SU-DHL-6 (cell line): ENCODE data around the gene EPN1.

Source experiments
- H2AFZ ChIP-seq: fragments of 200-600 bp; sonication (generic); 2 replicates; pipeline ENCODE4 v1.6.1; 2014; ENCODE audit warnings: low read depth, mild to moderate bottlenecking, moderate library complexity, mixed read lengths, antibody characterized with exemption, low read length; ENCODE audit not compliant: severe bottlenecking
- H3F3A ChIP-seq: fragments of 200-600 bp; shearing (Covaris generic); 2 replicates; pipeline ENCODE4 v1.6.0; 2016; ENCODE audit warnings: antibody characterized with exemption, mild to moderate bottlenecking; ENCODE audit not compliant: insufficient read depth
- H3K27ac ChIP-seq: fragments of 200-600 bp; sonication (generic); 2 replicates; pipeline ENCODE4 v1.5.1; 2016; ENCODE audit warnings: low read depth, mild to moderate bottlenecking, low read length, moderate library complexity, mixed read lengths
- H3K27me3 ChIP-seq: fragments of 200-600 bp; sonication (generic), shearing (Covaris generic); 2 replicates; pipeline ENCODE4 v1.6.0; 2014; ENCODE audit warnings: mild to moderate bottlenecking, low read length
- H3K36me3 ChIP-seq: fragments of 200-600 bp; sonication (generic); 2 replicates; pipeline ENCODE4 v1.6.1; 2014; ENCODE audit warnings: mild to moderate bottlenecking, low read length, mixed read lengths
- H3K4me2 ChIP-seq: fragments of 300-600, 200-600 bp; shearing (Covaris generic), sonication (generic); 2 replicates; pipeline ENCODE4 v1.6.0; 2014; ENCODE audit warnings: low read length, low read depth, mild to moderate bottlenecking; ENCODE audit not compliant: poor library complexity, severe bottlenecking
- H3K4me3 ChIP-seq: fragments of 200-600 bp; sonication (generic); 2 replicates; pipeline ENCODE4 v1.5.1; 2014; ENCODE audit warnings: antibody characterized with exemption, low read length, mild to moderate bottlenecking, mixed read lengths; ENCODE audit not compliant: insufficient read depth, poor library complexity, severe bottlenecking
- H3K79me2 ChIP-seq: fragments of 200-600 bp; sonication (generic); 2 replicates; pipeline ENCODE4 v1.6.1; 2014; ENCODE audit warnings: mild to moderate bottlenecking, low read length, moderate library complexity; ENCODE audit not compliant: insufficient read depth
- H3K9ac ChIP-seq: fragments of 200-600 bp; sonication (generic); 2 replicates; pipeline ENCODE4 v1.7.0; 2014; ENCODE audit warnings: mild to moderate bottlenecking, low read length
- H3K9me2 ChIP-seq: fragments of 200-600 bp; sonication (generic); replicated peaks from 2 replicates; pipeline ENCODE4 v1.6.1; 2014; ENCODE audit warnings: low read length; ENCODE audit not compliant: insufficient read depth
- H3K9me3 ChIP-seq: fragments of 200-600 bp; sonication (generic); 2 replicates; pipeline ENCODE4 v1.6.1; 2014; ENCODE audit warnings: low read length, mixed read lengths; ENCODE audit not compliant: insufficient read depth
- H4K20me1 ChIP-seq: fragments of 200-600 bp; sonication (generic); 2 replicates; pipeline ENCODE4 v1.6.1; 2014; ENCODE audit warnings: low read depth, mild to moderate bottlenecking, antibody characterized with exemption, low read length, moderate library complexity, mixed read lengths
- CTCF ChIP-seq: fragments of 200-600 bp; sonication (generic); IDR thresholded peaks from one replicate; pipeline ENCODE4 v1.5.1; 2017; ENCODE audit warnings: antibody characterized with exemption, mild to moderate bottlenecking, low read length, moderate library complexity; ENCODE audit not compliant: insufficient read depth, poor library complexity, severe bottlenecking
- EZH2phosphoT487 ChIP-seq: fragments of 200-600 bp; sonication (generic), shearing (Covaris generic); conservative IDR thresholded peaks from 2 replicates; pipeline ENCODE4 v1.6.1; 2018; ENCODE audit warnings: mild to moderate bottlenecking, antibody characterized with exemption, low read length, moderate library complexity, mixed read lengths

The EPN1 gene

DNA sequence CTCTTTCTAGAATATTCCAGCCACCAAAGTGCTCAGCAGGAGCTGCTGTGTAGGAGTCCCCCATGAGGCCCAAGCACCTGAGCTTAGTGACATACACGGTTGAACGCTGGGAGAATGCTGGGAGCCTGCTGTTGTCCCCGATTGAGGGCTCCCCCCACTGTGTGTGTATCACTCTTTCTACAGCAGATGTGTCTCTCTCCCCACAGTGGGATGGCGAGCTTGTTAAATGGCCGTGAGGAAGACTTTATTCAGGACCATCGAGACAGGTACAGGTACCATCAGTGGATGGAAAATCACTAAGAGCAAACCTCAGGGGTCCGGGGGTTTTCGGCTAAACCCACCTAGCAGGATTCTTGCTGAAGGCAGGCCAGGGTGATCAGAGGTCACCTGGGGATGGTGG is 22.7 kb downstream of the EPN1 start:
- Histone ChIP-seq H3K27me3 (no peaks in the 10 kb centered on the region), H3K9me3 (no peaks in the 10 kb centered on the region), H3K4me3 (no peak overlapping the region), H4K20me1 (no peaks in the 10 kb centered on the region), H3K9ac (no peak overlapping the region), H3F3A (no peaks in the 10 kb centered on the region), H3K36me3 (no peaks in the 10 kb centered on the region), H3K79me2 (no peaks in the 10 kb centered on the region), H3K4me2 (no peak overlapping the region), H3K9me2 (no peaks in the 10 kb centered on the region), H2AFZ (no peak overlapping the region), H3K27ac (no peak overlapping the region)
- TF ChIP-seq CTCF, result no peak
- no peak for TF ChIP-seq EZH2phosphoT487

- Histone ChIP-seq H3F3A (no peaks in the 10 kb centered on the region), H3K9me2 (no peaks in the 10 kb centered on the region), H3K4me2 (no peak overlapping the region), H3K27me3 (no peaks in the 10 kb centered on the region), H2AFZ (no peak overlapping the region), H3K4me3 (no peak overlapping the region), H3K9ac (no peak overlapping the region), H3K36me3 (no peaks in the 10 kb centered on the region), H3K9me3 (no peaks in the 10 kb centered on the region), H3K79me2 (no peaks in the 10 kb centered on the region), H4K20me1 (no peaks in the 10 kb centered on the region), H3K27ac (no peak overlapping the region)
- no peak for TF ChIP-seq EZH2phosphoT487
- no peak for TF ChIP-seq CTCF
These were observed 23.2 kb downstream of the EPN1 start for GRCh38 chr19:55698256-55698655.

- Histone ChIP-seq H3K79me2 (no peaks in the 10 kb centered on the region), H3K27me3 (no peaks in the 10 kb centered on the region), H3K9me3 (no peaks in the 10 kb centered on the region), H3K27ac (no peak overlapping the region), H3K36me3 (no peaks in the 10 kb centered on the region), H3K9me2 (no peaks in the 10 kb centered on the region), H3K9ac (no peak overlapping the region), H3F3A (no peaks in the 10 kb centered on the region), H3K4me3 (no peak overlapping the region), H4K20me1 (no peaks in the 10 kb centered on the region), H3K4me2 (no peak overlapping the region), H2AFZ (no peak overlapping the region)
- TF ChIP-seq EZH2phosphoT487 (no peak), CTCF (no peak)
These were observed 24.2 kb downstream of the EPN1 start for GRCh38 chr19:55699221-55699620.

- Histone ChIP-seq H3K79me2 (no peaks in the 10 kb centered on the region), H3K27me3 (no peaks in the 10 kb centered on the region), H3K4me3 (no peak overlapping the region), H3K9me2 (no peaks in the 10 kb centered on the region), H3K4me2 (no peak overlapping the region), H3F3A (no peaks in the 10 kb centered on the region), H2AFZ (no peak overlapping the region), H3K9me3 (no peaks in the 10 kb centered on the region), H4K20me1 (no peaks in the 10 kb centered on the region), H3K36me3 (no peaks in the 10 kb centered on the region), H3K9ac (no peak overlapping the region), H3K27ac (no peak overlapping the region)
- no peak for TF ChIP-seq EZH2phosphoT487
- TF ChIP-seq CTCF, result no peak
These were observed 25.8 kb downstream of the EPN1 start for GRCh38 chr19:55700813-55701212.
